GM10266 (cell line): ENCODE measurements around the gene SMAD5.
A peak's percentile ranks its signal among the peaks of the same experiment; 100 is the strongest.

Experiments
- DNase-seq: peaks from one replicate; pipeline ENCODE4 v3.0.0; 2012; ENCODE audit errors: extremely low spot score
- CTCF ChIP-seq: IDR thresholded peaks from 2 replicates; pipeline ENCODE4 v1.5.1; 2012; ENCODE audit warnings: mild to moderate bottlenecking, low read depth; ENCODE audit not compliant: control insufficient read depth, insufficient read depth; ENCODE audit errors: missing control alignments

Gene SMAD5

GRCh38 chr5:136166909-136167308 lies 34.3 kb downstream of the SMAD5 start:
- DNase-seq, result no peak
- TF ChIP-seq CTCF, result no peak

- DNase-seq, result no peak
- no peak for TF ChIP-seq CTCF
Measured at GRCh38 chr5:136169218-136169617, 36.6 kb downstream of the SMAD5 start.

GRCh38 chr5:136174021-136174659 lies 41.5 kb downstream of the SMAD5 start:
- peak; percentile 73 for TF ChIP-seq CTCF

GRCh38 chr5:136182618-136183017 lies 50.0 kb downstream of the SMAD5 start:
- TF ChIP-seq CTCF, result no peak
- DNase-seq, result no peak

More at GRCh38 chr5:136174021-136174659, 41.5 kb downstream of the SMAD5 start:
- peak; percentile 41 for DNase-seq

- TF ChIP-seq CTCF, result no peak
- DNase-seq, result no peak
Measured at GRCh38 chr5:136185974-136186665, 53.5 kb downstream of the SMAD5 start.

- TF ChIP-seq CTCF, result no peak
- no peak for DNase-seq
Measured at GRCh38 chr5:136186796-136187195, 54.2 kb downstream of the SMAD5 start.

GRCh38 chr5:136188859-136189258 lies 56.2 kb downstream of the SMAD5 start:
- no peak for DNase-seq
- TF ChIP-seq CTCF, result no peak
